NCI-H146 treated with DMSO at 0.1 percent for 48 hours (cell line): ENCODE data around the gene MRPL45.
A peak's percentile ranks its signal among the peaks of the same experiment; 100 is the strongest.

Experiments used
- DNase-seq: peaks from one replicate; lab custom pipeline; 2025; ENCODE audit not compliant: unreplicated experiment; lab: John Stamatoyannopoulos, UW

The MRPL45 gene

GRCh38 chr17:38344420-38344745 is 47.4 kb downstream of the MRPL45 start:
- no peak for DNase-seq

GRCh38 chr17:38345743-38346142 is 48.8 kb downstream of the MRPL45 start:
- no peak for DNase-seq

- DNase-seq, result peak; percentile 81
Observed at GRCh38 chr17:38349097-38349730, 52.2 kb downstream of the MRPL45 start.

- DNase-seq, result no peak
Observed at GRCh38 chr17:38350035-38350434, 53.1 kb downstream of the MRPL45 start.

DNA sequence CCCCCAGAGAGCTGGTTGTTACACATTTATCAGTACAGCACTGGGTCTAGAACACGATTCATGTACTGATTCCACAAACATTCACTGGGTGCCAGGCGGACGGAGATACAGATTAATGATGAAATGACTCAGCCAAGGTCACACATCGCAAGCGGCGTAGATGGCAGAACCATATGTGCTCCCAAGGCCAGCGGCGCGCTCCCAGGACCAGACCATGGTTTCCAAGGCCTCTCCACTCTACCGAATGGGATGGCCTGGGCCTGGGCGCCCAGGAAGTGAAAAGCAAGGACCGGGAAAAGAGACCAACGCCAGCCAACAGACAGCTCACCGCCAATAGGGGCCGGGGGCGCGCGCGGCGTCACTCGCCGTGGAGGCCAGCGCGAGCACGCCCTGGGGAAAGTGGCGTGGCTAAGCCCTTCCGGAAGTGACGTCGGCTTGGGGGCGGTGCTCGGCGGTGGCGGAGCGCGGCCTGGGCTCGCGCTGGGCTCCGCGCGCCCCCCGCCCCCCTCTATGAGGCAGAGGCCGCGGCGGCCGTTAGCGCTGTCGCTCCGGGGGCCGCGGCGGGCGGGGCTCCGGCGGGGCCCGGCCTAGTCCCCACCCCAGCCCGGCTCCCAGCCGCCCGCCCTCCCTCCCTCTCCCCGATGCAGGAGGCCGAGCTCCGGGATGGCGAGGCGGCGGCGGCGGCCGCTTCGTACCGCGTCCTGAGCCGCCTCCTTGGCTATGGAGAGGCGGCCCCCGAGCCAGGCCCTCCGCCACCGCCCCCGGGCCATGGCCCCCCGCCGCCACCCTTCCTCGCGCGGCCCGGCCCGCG is 54.6 kb downstream of the MRPL45 start, which contains the start of gene SOCS7:
Gene SOCS7 (plus strand): TSS at position 433 of the 811 bp plus-strand sequence. CDS start 209 bp downstream, at position 642.
- peak; percentile 87 for DNase-seq

DNA sequence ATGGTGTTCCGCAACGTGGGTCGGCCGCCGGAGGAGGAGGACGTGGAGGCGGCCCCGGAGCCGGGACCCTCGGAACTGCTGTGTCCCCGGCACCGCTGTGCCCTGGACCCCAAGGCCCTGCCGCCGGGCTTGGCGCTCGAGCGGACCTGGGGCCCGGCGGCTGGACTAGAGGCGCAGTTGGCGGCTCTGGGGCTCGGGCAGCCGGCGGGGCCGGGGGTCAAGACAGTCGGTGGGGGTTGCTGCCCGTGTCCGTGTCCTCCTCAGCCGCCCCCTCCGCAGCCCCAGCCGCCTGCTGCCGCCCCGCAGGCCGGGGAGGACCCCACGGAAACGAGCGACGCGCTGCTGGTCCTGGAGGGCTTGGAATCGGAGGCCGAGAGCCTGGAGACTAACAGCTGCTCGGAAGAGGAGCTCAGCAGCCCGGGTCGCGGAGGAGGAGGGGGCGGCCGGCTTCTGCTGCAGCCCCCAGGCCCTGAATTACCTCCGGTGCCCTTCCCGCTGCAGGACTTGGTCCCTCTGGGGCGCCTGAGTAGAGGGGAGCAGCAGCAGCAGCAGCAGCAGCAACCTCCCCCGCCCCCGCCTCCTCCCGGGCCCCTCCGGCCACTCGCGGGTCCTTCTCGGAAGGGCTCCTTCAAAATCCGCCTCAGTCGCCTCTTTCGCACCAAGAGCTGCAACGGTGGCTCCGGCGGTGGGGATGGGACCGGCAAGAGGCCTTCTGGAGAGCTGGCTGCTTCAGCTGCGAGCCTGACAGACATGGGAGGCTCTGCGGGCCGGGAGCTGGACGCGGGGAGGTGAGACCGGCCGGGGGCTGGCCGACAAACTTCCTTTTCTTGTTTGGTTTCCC is 55.5 kb downstream of the MRPL45 start:
- no peak for DNase-seq

GRCh38 chr17:38353086-38353604 is 56.2 kb downstream of the MRPL45 start:
- no peak for DNase-seq

DNA sequence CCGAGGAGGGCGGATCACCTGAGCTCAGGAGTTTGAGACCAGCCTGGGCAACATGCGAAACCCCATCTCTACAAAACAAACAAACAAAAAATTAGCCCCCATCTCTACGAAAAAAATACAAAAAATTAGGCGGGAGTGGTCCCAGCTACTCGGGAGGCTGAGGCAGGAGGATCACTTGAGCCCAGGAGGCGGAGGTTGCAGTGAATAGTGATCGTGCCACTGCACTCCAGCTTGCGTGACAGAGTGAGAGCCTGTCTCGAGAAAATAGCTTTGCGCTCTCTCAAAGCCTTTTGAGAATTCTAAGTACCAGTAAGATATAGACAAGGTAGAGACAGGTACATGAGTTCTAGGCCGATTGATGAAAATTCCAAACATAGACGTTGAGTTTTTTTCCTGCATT is 56.7 kb downstream of the MRPL45 start:
- DNase-seq, result no peak

DNA sequence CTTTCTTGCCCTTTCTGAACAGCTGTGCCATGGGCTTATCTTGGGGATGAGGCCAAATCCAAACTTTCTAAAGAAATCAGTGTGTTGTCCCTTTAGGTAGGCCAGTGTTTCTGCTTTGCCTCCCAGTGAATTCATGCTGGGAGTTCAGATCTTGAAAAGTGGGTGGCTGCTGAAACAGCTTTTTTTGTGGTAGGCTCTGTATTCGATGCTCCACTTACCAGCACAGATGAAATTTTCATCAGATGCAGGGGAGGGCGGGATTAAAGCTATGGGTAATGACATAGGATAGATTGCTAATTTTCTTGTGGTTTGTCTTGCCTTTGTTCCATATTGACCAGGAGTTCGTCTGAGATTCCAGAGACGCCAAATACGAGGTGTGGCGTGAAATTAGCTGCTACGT is 57.5 kb downstream of the MRPL45 start:
- DNase-seq, result no peak

DNA sequence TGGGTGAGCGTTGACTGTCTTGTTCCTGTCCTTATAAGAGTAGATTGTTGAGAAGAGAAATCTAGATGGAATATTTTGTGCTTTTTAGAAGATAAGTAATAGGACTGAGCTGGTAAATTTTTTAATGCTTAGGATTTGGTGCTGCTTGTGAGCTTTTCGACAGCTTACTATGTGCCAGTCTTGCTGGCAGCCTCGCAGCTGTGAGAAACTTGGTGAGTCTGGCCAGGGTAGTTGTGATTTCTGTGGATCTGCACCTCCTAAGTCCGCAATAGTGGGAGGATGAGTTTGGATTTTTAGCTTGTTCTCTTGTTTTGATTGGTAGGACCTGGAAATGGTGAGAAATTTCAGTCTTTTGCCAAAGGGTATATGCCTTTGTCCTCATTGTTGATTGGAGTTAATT is 58.3 kb downstream of the MRPL45 start:
- peak; percentile 11 for DNase-seq

- no peak for DNase-seq
Observed at GRCh38 chr17:38357486-38358123, 60.6 kb downstream of the MRPL45 start.

DNA sequence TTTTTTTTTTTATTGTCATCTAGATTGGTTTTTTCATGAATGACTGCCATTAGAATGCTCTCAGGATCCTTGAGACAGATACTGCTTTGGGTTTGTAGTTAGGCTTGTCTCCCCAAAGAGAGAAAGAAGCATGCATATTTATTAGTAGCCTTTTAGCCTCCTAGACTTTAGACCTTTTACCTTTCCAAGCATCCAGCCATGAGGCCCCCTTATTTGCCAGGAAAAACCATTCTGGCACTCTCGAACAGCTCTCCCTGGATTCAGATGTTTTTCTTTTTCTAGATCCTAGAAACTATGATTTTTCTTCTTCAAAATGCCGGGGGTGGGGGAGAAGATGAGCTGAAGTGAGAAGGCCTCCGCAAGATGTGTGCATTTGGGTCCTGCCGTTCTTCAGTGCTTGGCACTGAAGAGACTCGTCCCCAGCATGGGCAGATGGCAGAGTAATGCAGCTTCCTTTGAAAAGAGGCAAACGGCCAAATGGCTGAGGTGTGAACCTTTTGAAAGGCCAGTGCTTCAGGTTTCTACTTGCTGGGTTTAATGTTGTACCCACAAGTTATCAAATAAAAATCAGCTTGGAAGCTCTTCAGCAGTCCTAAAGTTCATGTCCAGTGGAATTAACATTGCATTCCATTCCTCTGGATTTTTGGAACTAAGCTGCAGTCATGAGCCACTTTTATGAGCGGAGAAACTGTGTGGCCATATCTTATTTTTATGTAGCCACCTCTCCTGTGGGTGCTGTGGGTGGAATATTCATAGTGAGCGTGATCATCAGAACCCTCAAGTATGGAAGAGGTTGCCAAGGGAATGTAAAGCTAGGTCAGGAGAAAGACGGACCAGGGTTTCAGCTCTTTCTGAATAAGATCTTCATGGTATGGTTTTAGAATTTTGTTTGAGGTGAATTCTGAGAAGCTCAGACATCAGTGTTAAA is 61.9 kb downstream of the MRPL45 start:
- no peak for DNase-seq

DNA sequence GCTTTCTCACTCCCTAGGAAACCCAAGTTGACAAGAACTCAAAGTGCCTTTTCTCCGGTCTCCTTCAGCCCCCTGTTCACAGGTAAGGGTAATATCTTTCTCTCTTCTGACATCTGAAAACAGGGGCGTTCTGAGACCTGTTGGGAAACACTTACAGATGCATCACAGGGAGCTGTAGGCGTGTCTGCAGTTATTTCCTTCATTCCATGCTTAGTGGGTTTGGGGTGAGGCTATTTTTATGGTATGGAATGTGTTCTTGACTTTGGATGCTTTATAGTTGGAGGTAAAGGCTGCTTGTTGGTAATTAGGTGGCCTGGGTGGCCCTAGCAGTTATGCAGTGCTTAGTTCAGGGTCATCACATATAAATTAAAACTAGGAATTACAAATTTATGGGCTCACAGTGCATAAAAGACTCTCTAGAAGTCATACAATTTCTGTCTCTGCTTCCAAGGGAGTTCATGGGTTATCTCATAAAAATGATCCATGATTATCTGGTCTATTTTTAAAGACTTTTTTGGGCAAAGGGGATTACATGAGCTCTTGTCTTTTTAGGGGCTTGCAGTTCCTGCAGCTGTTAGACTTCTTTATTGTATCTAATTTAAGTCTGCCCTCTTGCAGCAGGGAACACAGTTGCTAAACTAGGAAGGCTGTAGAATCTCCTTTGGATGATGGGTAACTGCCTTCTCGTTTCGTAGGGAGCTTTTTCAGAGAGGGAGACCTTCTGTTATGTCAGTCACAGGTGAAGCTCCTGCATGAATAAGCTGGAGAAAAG is 64.9 kb downstream of the MRPL45 start:
- DNase-seq, result no peak

DNA sequence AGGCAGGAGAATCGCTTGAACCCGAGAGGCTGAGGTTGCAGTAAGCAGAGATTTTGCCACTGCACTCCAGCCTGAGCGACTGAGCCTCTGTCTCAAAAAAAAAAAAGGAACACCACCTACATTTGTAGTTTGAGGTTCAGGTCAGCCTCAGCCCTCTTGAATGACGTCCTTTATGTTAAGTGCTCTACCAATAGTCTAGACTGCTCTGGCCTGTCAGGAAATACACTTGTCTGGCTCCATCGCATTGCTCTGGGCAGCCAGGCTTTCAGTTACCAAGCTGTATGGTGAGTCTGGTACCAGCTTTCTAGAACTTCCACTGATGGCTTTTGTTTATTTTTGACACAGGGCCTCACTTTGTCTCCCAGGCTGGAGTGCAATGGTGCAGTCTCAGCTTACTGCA is 66.0 kb downstream of the MRPL45 start:
- no peak for DNase-seq

DNA sequence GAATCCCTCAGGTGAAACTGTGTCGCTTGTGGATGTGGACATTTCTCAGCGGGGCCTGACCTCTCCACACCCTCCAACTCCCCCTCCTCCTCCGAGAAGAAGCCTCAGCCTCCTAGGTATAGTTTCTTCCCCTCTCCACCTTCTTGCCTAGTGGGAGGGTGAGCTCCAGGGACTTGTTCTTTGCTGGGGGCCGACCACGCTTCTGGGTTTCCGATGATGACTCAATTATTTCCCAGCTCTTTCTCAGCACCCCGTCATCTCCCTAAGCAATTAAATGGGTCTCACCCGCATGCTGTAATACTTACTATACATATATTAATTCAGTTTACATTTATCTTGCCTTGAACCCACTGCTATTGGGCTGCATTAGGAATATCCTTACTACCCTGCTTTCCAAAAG is 67.8 kb downstream of the MRPL45 start:
- no peak for DNase-seq

DNA sequence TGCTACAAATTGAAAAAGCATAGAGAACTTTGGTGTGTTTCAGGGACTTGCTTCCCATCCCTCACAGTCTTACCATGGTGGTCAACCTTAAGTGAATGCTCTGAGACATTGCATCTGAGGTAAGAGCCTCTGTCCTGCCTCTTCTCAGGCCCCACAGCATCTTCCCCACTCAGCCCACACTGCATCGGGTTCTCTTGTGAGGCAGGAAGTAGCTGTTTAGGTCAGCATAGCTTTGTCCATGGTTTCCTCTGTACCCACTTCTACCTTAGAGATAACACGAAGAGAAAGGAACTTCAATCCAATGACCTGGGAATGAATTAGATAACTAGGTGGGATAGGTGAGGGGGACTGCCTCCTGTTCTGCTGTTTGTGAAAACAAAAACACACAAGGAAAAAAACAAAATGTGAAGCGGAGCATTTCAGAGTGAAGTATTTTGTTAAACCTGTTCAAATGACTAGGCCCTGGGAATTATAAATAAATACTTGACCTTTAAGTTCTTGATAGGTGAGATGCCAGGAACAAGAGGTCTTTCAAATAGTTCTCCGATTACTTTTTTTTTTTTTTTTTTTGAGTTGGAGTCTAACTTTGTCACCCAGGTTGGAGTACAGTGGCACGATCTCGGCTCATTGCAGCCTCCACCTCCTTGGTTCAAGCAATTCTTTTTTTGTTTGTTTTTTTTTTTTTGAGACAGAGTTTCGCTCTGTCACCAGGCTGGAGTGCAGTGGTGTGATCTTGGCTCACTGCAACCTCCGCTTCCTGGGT is 72.3 kb downstream of the MRPL45 start:
- DNase-seq, result no peak
